T-helper 1 cell (primary cell): ENCODE results near the gene XPR1.
"Not testable (repeated sequence)": the region's sequence is repeated elsewhere in the genome, so short reads cannot be mapped to it uniquely, and the experiment has no call there.

Experiments
- DNase-seq, 5 donors: peaks; one replicate each; pipeline ENCODE4 v3.0.0-alpha.2; 2012 to 2020

Gene XPR1

GRCh38 chr1:180842491-180843275 is 210.9 kb downstream of the XPR1 start:
- no peak for DNase-seq

GRCh38 chr1:180845352-180845751 is 213.5 kb downstream of the XPR1 start:
- no peak for DNase-seq

- no peak for DNase-seq
These were observed 216.4 kb downstream of the XPR1 start for GRCh38 chr1:180848191-180848590.

- DNase-seq = no peak
These were observed 217.4 kb downstream of the XPR1 start for GRCh38 chr1:180849031-180849775.

- DNase-seq = no peak
These were observed 220.4 kb downstream of the XPR1 start for GRCh38 chr1:180851995-180852887.

- DNase-seq = no peak
These were observed 222.2 kb downstream of the XPR1 start for GRCh38 chr1:180854001-180854400.

- no peak for DNase-seq
These were observed 222.6 kb downstream of the XPR1 start for GRCh38 chr1:180854456-180854855.

GRCh38 chr1:180857947-180858725 is 226.3 kb downstream of the XPR1 start:
- not testable (repeated sequence) for DNase-seq

GRCh38 chr1:180859306-180859705 is 227.5 kb downstream of the XPR1 start:
- no peak for DNase-seq

GRCh38 chr1:180860535-180860934 is 228.7 kb downstream of the XPR1 start:
- DNase-seq = no peak

GRCh38 chr1:180862305-180862704 is 230.5 kb downstream of the XPR1 start:
- no peak for DNase-seq

GRCh38 chr1:180863158-180863775 is 231.4 kb downstream of the XPR1 start:
- DNase-seq = peak in 2 of 5 donors; percentile 15 to 27

GRCh38 chr1:180881806-180882509 is 250.1 kb downstream of the XPR1 start:
- peak in 1 of 5 donors; percentile 17 for DNase-seq

- DNase-seq = no peak
These were observed 252.9 kb downstream of the XPR1 start for GRCh38 chr1:180884588-180885300.

- DNase-seq = no peak
These were observed 254.5 kb downstream of the XPR1 start for GRCh38 chr1:180886338-180886737.

GRCh38 chr1:180887841-180888240 is 256.0 kb downstream of the XPR1 start:
- no peak for DNase-seq

- DNase-seq = no peak
These were observed 257.0 kb downstream of the XPR1 start for GRCh38 chr1:180888870-180889269.

- no peak for DNase-seq
These were observed 257.5 kb downstream of the XPR1 start for GRCh38 chr1:180889325-180889724.

GRCh38 chr1:180892272-180892671 is 260.4 kb downstream of the XPR1 start:
- no peak for DNase-seq

- no peak for DNase-seq
These were observed 260.9 kb downstream of the XPR1 start for GRCh38 chr1:180892675-180893074.
